Panc1 (cell line): ENCODE measurements around the gene ACE2. TPM values are rescaled to one million over a fixed set of nuclear protein-coding genes. Genes with fewer than 3 reads are reported as not detected.

ENCODE experiments used
- ATAC-seq: fragments of 200-7000 bp; cut with Tn5 transposase; 2 replicates; pipeline ENCODE4 v1.9.1; 2020; ENCODE audit warnings: mild to moderate bottlenecking, moderate library complexity
- BruUV-seq: library from RNA; stranded (reverse); fragments of 400-500 nt; replicated peaks from 2 replicates; lab custom pipeline; 2021; lab: Mats Ljungman, UMichigan
- CTCF ChIA-PET: fragments of 300-600 bp; sonication (Branson Sonifier 250); formaldehyde crosslinking; loops from one replicate; lab custom pipeline; 2022; ENCODE audit warnings: antibody characterized with exemption; lab: Charles Lee
- POLR2A ChIA-PET: fragments of 300-600 bp; sonication (Branson Sonifier 250); formaldehyde crosslinking; loops from one replicate; lab custom pipeline; 2022; ENCODE audit warnings: antibody characterized with exemption; lab: Charles Lee
- DNase-seq: peaks from one replicate; pipeline ENCODE4 v3.0.0-alpha.2; 2010; ENCODE audit warnings: low read depth, low spot score
- H3K27ac ChIP-seq: 2 replicates; pipeline ENCODE4 v1.5.1; 2011; ENCODE audit warnings: mild to moderate bottlenecking, low read length, inconsistent platforms
- H3K27me3 ChIP-seq: fragments of 200-500 bp; sonication (Bioruptor generic); 2 replicates; pipeline ENCODE4 v1.6.0; 2014; ENCODE audit warnings: low read length, inconsistent platforms; ENCODE audit not compliant: control insufficient read depth, insufficient read depth
- H3K36me3 ChIP-seq: fragments of 200-500 bp; sonication (Bioruptor generic); 2 replicates; pipeline ENCODE4 v1.5.1; 2014; ENCODE audit warnings: inconsistent platforms, mild to moderate bottlenecking, low read length, moderate library complexity; ENCODE audit not compliant: control insufficient read depth, insufficient read depth
- H3K4me1 ChIP-seq: 2 replicates; pipeline ENCODE4 v1.5.1; 2011; ENCODE audit warnings: inconsistent platforms, mild to moderate bottlenecking, low read length, moderate library complexity; ENCODE audit not compliant: control insufficient read depth, insufficient read depth
- H3K4me3 ChIP-seq, 2 experiments: 2 replicates each; pipeline ENCODE4 v1.5.1; 2011 to 2012; ENCODE audit warnings: low read depth in 2 of 2, low read length in 2 of 2, mild to moderate bottlenecking in 2 of 2, inconsistent platforms in 1 of 2, moderate library complexity in 1 of 2
- H3K9me3 ChIP-seq: fragments of 200-500 bp; sonication (Bioruptor generic); 2 replicates; pipeline ENCODE4 v1.5.1; 2014; ENCODE audit warnings: low read depth, mild to moderate bottlenecking, inconsistent platforms, low read length, moderate library complexity; ENCODE audit not compliant: control insufficient read depth, insufficient read depth
- CTCF ChIP-seq: fragments of 450-650 bp; IDR thresholded peaks from 2 replicates; pipeline ENCODE4 v1.5.1; 2017; ENCODE audit warnings: mild to moderate bottlenecking
- POLR2AphosphoS5 ChIP-seq: IDR thresholded peaks from 2 replicates; pipeline ENCODE4 v1.6.1; 2012; ENCODE audit warnings: mild to moderate bottlenecking, low read depth, low read length, moderate library complexity
- SIN3A ChIP-seq: IDR thresholded peaks from 2 replicates; pipeline ENCODE4 v1.6.1; 2012; ENCODE audit warnings: low read depth, mild to moderate bottlenecking, low read length, moderate library complexity, borderline replicate concordance; ENCODE audit not compliant: insufficient read depth
- TCF7L2 ChIP-seq: IDR thresholded peaks from 2 replicates; pipeline ENCODE4 v1.6.1; 2011; ENCODE audit warnings: mild to moderate bottlenecking, low read depth, low read length, inconsistent platforms
- in situ Hi-C: cut with HindIII; loops from 2 replicates; pipeline ENCODE4 v1.10.0; 2016; ENCODE audit warnings: low sequenced_read_pairs, low pct_unique_long_range_greater_than_20kb
- intact Hi-C: fragments of 100-400 bp; cut with micrococcal nuclease; formaldehyde crosslinking; loops from one replicate; pipeline ENCODE4 v1.10.0; 2022; ENCODE audit not compliant: unreplicated experiment
- total RNA-seq: library from RNA; stranded (reverse); gene quantifications from one replicate; pipeline ENCODE4 v1.2.1, GENCODE V29; 2021; ENCODE audit not compliant: unreplicated experiment
- TF ChIP-seq, protein P1 (sequence below), 2 experiments: IDR thresholded peaks; 2 replicates each; pipeline ENCODE4 v1.6.1; 2011 to 2012; ENCODE audit warnings: low read depth in 2 of 2, control low read depth in 1 of 2, low read length in 1 of 2, mild to moderate bottlenecking in 1 of 2, moderate library complexity in 1 of 2; ENCODE audit not compliant: insufficient read depth in 1 of 2

The ACE2 gene
- total RNA-seq, 1 experiment from 2014 or later: not detected

- in situ Hi-C loops (no loop called here), intact Hi-C loops (no loop called here)
- POLR2A ChIA-PET: no interaction called here
- H3K27ac ChIP-seq: no peak overlapping the region
- DNase-seq: no peak
- H3K36me3 ChIP-seq: no peaks in the 10 kb centered on the region
- no peak overlapping the region for H3K4me3 ChIP-seq
- no TSS peak for BruUV-seq
- no peaks in the 10 kb centered on the region for H3K9me3 ChIP-seq
- CTCF ChIA-PET: no interaction called here
- H3K27me3 ChIP-seq: no peaks in the 10 kb centered on the region
- H3K4me1 ChIP-seq: no peaks in the 10 kb centered on the region
- no peak for ATAC-seq
- no peak; the same call in 1 of the 2 replicates for TF ChIP-seq CTCF
- TF ChIP-seq POLR2AphosphoS5: no peak
Measured at GRCh38 chrX:15594371-15594770, 6.4 kb downstream of the ACE2 start.

GRCh38 chrX:15579778-15580747, 20.7 kb downstream of the ACE2 start:
- H3K4me3 ChIP-seq: no peak overlapping the region
- ChIA-PET POLR2A (no interaction called here), CTCF (no interaction called here)
- no peaks in the 10 kb centered on the region for H3K4me1 ChIP-seq
- in situ Hi-C loops: no loop called here
- H3K27me3 ChIP-seq: no peaks in the 10 kb centered on the region
- DNase-seq (no peak), ATAC-seq (no peak)
- no peak for TF ChIP-seq TCF7L2
- TF ChIP-seq SIN3A: no peak
- TF ChIP-seq CTCF: no peak
- no peak for TF ChIP-seq POLR2AphosphoS5
- TF ChIP-seq, protein P1, sequence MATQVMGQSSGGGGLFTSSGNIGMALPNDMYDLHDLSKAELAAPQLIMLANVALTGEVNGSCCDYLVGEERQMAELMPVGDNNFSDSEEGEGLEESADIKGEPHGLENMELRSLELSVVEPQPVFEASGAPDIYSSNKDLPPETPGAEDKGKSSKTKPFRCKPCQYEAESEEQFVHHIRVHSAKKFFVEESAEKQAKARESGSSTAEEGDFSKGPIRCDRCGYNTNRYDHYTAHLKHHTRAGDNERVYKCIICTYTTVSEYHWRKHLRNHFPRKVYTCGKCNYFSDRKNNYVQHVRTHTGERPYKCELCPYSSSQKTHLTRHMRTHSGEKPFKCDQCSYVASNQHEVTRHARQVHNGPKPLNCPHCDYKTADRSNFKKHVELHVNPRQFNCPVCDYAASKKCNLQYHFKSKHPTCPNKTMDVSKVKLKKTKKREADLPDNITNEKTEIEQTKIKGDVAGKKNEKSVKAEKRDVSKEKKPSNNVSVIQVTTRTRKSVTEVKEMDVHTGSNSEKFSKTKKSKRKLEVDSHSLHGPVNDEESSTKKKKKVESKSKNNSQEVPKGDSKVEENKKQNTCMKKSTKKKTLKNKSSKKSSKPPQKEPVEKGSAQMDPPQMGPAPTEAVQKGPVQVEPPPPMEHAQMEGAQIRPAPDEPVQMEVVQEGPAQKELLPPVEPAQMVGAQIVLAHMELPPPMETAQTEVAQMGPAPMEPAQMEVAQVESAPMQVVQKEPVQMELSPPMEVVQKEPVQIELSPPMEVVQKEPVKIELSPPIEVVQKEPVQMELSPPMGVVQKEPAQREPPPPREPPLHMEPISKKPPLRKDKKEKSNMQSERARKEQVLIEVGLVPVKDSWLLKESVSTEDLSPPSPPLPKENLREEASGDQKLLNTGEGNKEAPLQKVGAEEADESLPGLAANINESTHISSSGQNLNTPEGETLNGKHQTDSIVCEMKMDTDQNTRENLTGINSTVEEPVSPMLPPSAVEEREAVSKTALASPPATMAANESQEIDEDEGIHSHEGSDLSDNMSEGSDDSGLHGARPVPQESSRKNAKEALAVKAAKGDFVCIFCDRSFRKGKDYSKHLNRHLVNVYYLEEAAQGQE (IDR thresholded peaks at IDR 0.05; ENCODE audit: insufficient read depth in 1 of 2, low read depth in 2 of 2, low read length in 1 of 2): no peak
- H3K9me3 ChIP-seq: no peaks in the 10 kb centered on the region
- no peak overlapping the region for H3K27ac ChIP-seq
- H3K36me3 ChIP-seq: no peaks in the 10 kb centered on the region
- intact Hi-C loops: no loop called here
- BruUV-seq: no TSS peak
